ENCODE data around the gene SPATA33.
A peak's percentile ranks its signal among the peaks of the same experiment; 100 is the strongest.

The SPATA33 gene

GRCh38 chr16:89710709-89711564, 53.3 kb downstream of the SPATA33 start:
- no peaks in the 10 kb centered on the region for H3K36me3 ChIP-seq
- no peaks in the 10 kb centered on the region for H3K27me3 ChIP-seq
- no peaks in the 10 kb centered on the region for H3K9me3 ChIP-seq
- H3K4me1 ChIP-seq: peaks cover 3% of the 10 kb centered on the region; the same call in 1 of the 2 replicates
- DNase-seq: no peak
- no peak overlapping the region for H3K4me3 ChIP-seq (ENCODE audit: low read depth, low read length)
- no peak for TF ChIP-seq CTCF (IDR thresholded peaks at IDR 0.05; ENCODE audit: low read depth, low read length)

DNA sequence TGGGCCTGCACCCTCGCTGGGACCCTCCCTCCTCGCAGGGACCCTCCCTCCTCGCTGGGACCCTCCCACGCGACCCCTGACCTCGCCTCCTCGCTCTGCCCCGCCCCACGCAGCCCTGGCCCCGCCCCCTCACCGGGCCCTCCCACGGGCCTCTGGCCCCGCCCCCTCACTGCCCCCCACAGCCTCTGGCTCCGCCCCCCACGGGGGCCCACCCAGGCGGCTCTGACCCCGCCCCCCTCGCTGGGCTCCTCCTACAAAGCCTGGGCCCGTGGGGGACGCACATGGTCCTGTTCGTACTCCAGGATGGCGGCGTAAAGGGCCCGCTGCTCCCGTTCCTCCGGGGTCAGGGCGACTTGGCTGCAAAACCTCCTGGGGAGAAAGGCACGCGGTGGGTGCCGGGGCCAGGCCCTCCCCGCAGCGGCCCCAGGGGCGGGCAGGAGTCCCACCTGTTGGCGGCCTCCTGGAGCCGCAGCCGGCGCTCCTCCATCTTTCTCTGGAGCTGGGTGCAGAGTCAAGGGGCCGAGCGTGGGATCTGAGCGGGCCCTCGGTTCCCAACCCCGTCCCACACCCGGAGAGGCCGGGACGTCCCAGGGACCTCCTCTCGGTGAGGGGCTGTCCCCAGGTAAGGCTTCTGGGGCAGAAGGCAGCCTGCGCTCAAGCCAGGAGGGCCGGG, 54.1 kb downstream of the SPATA33 start:
- Histone ChIP-seq H3K36me3 (no peaks in the 10 kb centered on the region; the same call in 1 of the 2 replicates), H3K9me3 (no peaks in the 10 kb centered on the region), H3K4me1 (peaks cover 3% of the 10 kb centered on the region; the same call in 1 of the 2 replicates), H3K4me3 (ENCODE audit: low read depth, low read length) (peak overlapping the region; percentile 69), H3K27me3 (no peaks in the 10 kb centered on the region)
- peak; percentile 88 for DNase-seq
- no peak for TF ChIP-seq CTCF (IDR thresholded peaks at IDR 0.05; ENCODE audit: low read depth, low read length)

- no peak for TF ChIP-seq CTCF (IDR thresholded peaks at IDR 0.05; ENCODE audit: low read depth, low read length)
- H3K27me3 ChIP-seq: no peaks in the 10 kb centered on the region
- peak overlapping the region; percentile 69 for H3K4me3 ChIP-seq (ENCODE audit: low read depth, low read length)
Measured at GRCh38 chr16:89712274-89712781, 54.7 kb downstream of the SPATA33 start.

GRCh38 chr16:89716493-89716892, 58.9 kb downstream of the SPATA33 start:
- Histone ChIP-seq H3K4me3 (ENCODE audit: low read depth, low read length) (no peak overlapping the region), H3K36me3 (no peaks in the 10 kb centered on the region; the same call in 1 of the 2 replicates), H3K27me3 (no peaks in the 10 kb centered on the region), H3K4me1 (no peaks in the 10 kb centered on the region), H3K9me3 (no peaks in the 10 kb centered on the region)
- no peak for DNase-seq
- TF ChIP-seq CTCF (IDR thresholded peaks at IDR 0.05; ENCODE audit: low read depth, low read length): no peak

More at GRCh38 chr16:89712274-89712781, 54.7 kb downstream of the SPATA33 start:
- Histone ChIP-seq H3K36me3 (no peaks in the 10 kb centered on the region; the same call in 1 of the 2 replicates), H3K4me1 (peaks cover 3% of the 10 kb centered on the region; the same call in 1 of the 2 replicates), H3K9me3 (no peaks in the 10 kb centered on the region)
- no peak for DNase-seq

- no peak for DNase-seq
- Histone ChIP-seq H3K27me3 (no peaks in the 10 kb centered on the region), H3K36me3 (no peaks in the 10 kb centered on the region; the same call in 1 of the 2 replicates), H3K9me3 (no peaks in the 10 kb centered on the region), H3K4me1 (no peaks in the 10 kb centered on the region), H3K4me3 (ENCODE audit: low read depth, low read length) (no peak overlapping the region)
- no peak for TF ChIP-seq CTCF (IDR thresholded peaks at IDR 0.05; ENCODE audit: low read depth, low read length)
Measured at GRCh38 chr16:89716916-89717687, 59.5 kb downstream of the SPATA33 start.
